CD14-positive monocyte (primary cell): ENCODE measurements around the gene HES7. TPM values are rescaled to one million over a fixed set of nuclear protein-coding genes. Genes with fewer than 3 reads are reported as not detected.
"Not testable (repeated sequence)": the region's sequence is repeated elsewhere in the genome, so short reads cannot be mapped to it uniquely, and the experiment has no call there.

Source experiments
- DNase-seq, 3 donors: peaks; one replicate each; pipeline ENCODE4 v3.0.0-alpha.2; 2011 to 2022
- H2AFZ ChIP-seq: 2 replicates; pipeline ENCODE4 v1.6.0; 2012; ENCODE audit warnings: mild to moderate bottlenecking, low read depth, low read length, inconsistent platforms; ENCODE audit not compliant: insufficient read depth, poor library complexity, severe bottlenecking
- H3K27ac ChIP-seq, 2 donors: 1 replicate in 1 of 2; 2 replicates in 1 of 2; pipeline ENCODE4 v1.5.1; 2012 to 2013; ENCODE audit warnings: low read length in 2 of 2, control low read depth in 1 of 2, inconsistent platforms in 1 of 2, low read depth in 1 of 2, mild to moderate bottlenecking in 1 of 2
- H3K27me3 ChIP-seq, 2 donors: one replicate each; pipeline versions ENCODE4 v1.6.0 to v1.6.1; 2011 to 2013; ENCODE audit warnings: low read length in 2 of 2; ENCODE audit not compliant: control insufficient read depth in 2 of 2, insufficient read depth in 2 of 2
- H3K36me3 ChIP-seq, 2 donors: replicated peaks in 1 of 2; 1 replicate in 1 of 2; 2 replicates in 1 of 2; pipeline versions ENCODE4 v1.5.1 to v1.6.1; 2012 to 2013; ENCODE audit warnings: low read length in 2 of 2, control low read depth in 1 of 2, inconsistent platforms in 1 of 2, mild to moderate bottlenecking in 1 of 2; ENCODE audit not compliant: insufficient read depth in 2 of 2, control insufficient read depth in 1 of 2
- H3K4me1 ChIP-seq, 2 donors: 1 replicate in 1 of 2; 2 replicates in 1 of 2; pipeline versions ENCODE4 v1.5.1 to v1.6.1; 2012 to 2013; ENCODE audit warnings: low read length in 2 of 2, control low read depth in 1 of 2, inconsistent platforms in 1 of 2, mild to moderate bottlenecking in 1 of 2, moderate library complexity in 1 of 2; ENCODE audit not compliant: insufficient read depth in 2 of 2, control insufficient read depth in 1 of 2
- H3K4me2 ChIP-seq: replicated peaks from 2 replicates; pipeline ENCODE3; 2012; ENCODE audit warnings: low read length, moderate library complexity, mild to moderate bottlenecking; ENCODE audit not compliant: poor library complexity, severe bottlenecking; ENCODE audit errors: extremely low read depth
- H3K4me3 ChIP-seq, 3 experiments: fragments of 200-600 bp in 1 of 3; sonication (generic) in 1 of 3; replicated peaks in 1 of 3; 1 replicate in 2 of 3; 2 replicates in 1 of 3; pipeline ENCODE4 v1.5.1; 2011 to 2013; ENCODE audit warnings: low read length in 3 of 3, mild to moderate bottlenecking in 3 of 3, control low read depth in 2 of 3, low read depth in 2 of 3, inconsistent platforms in 1 of 3, moderate library complexity in 1 of 3
- H3K79me2 ChIP-seq: 2 replicates; pipeline ENCODE4 v1.6.0; 2012; ENCODE audit warnings: mild to moderate bottlenecking, control low read depth, inconsistent platforms, low read length, moderate library complexity; ENCODE audit not compliant: insufficient read depth
- H3K9ac ChIP-seq: 2 replicates; pipeline ENCODE4 v1.6.0; 2017; ENCODE audit warnings: low read length, mild to moderate bottlenecking; ENCODE audit not compliant: insufficient read depth, poor library complexity, severe bottlenecking
- H3K9me3 ChIP-seq, 2 donors: replicated peaks in 1 of 2; 1 replicate in 1 of 2; 2 replicates in 1 of 2; pipeline versions ENCODE4 v1.5.1 to v1.6.1; 2012 to 2013; ENCODE audit warnings: low read length in 2 of 2, control low read depth in 1 of 2; ENCODE audit not compliant: control insufficient read depth in 1 of 2, insufficient read depth in 1 of 2
- H4K20me1 ChIP-seq: 2 replicates; pipeline ENCODE4 v1.6.0; 2012; ENCODE audit warnings: mild to moderate bottlenecking, low read length, control low read depth, moderate library complexity; ENCODE audit not compliant: insufficient read depth
- H3K27ac Mint-ChIP-seq, 7 donors: one replicate each; pipeline ENCODE4 v1.8.0; 2020; ENCODE audit warnings: mild to moderate bottlenecking in 7 of 7, mixed read lengths in 7 of 7, moderate library complexity in 6 of 7, inconsistent platforms in 2 of 7
- H3K27me3 Mint-ChIP-seq, 3 donors: one replicate each; pipeline ENCODE4 v1.8.0; 2021 to 2022; ENCODE audit warnings: low read depth in 3 of 3, mild to moderate bottlenecking in 3 of 3, mixed read lengths in 3 of 3, moderate library complexity in 3 of 3, inconsistent platforms in 1 of 3
- H3K36me3 Mint-ChIP-seq, 2 donors: one replicate each; pipeline ENCODE4 v1.8.0; 2020; ENCODE audit warnings: mixed read lengths in 2 of 2, inconsistent platforms in 1 of 2, mild to moderate bottlenecking in 1 of 2
- H3K4me1 Mint-ChIP-seq: one replicate; pipeline ENCODE4 v1.8.0; 2020; ENCODE audit warnings: mild to moderate bottlenecking, mixed read lengths
- H3K4me3 Mint-ChIP-seq, 2 donors: one replicate each; pipeline ENCODE4 v1.8.0; 2020; ENCODE audit warnings: mild to moderate bottlenecking in 2 of 2, mixed read lengths in 2 of 2, moderate library complexity in 1 of 2
- H3K9me3 Mint-ChIP-seq, 7 donors: one replicate each; pipeline ENCODE4 v1.8.0; 2020 to 2022; ENCODE audit warnings: mixed read lengths in 7 of 7, mild to moderate bottlenecking in 6 of 7, moderate library complexity in 6 of 7, inconsistent platforms in 2 of 7
- CTCF ChIP-seq: fragments of 200-600 bp; IDR thresholded peaks from one replicate; pipeline ENCODE4 v1.8.0; 2022; ENCODE audit warnings: antibody characterized with exemption, mild to moderate bottlenecking
- WGBS: methylation state at CpG from one replicate; pipeline ENCODE4 v1.1.5; 2013; ENCODE audit warnings: missing lambda C conversion rate; ENCODE audit not compliant: insufficient coverage; 5-methylcytosine and 5-hydroxymethylcytosine counted together
- intact Hi-C, 2 donors: fragments of 100-400 bp; cut with micrococcal nuclease; formaldehyde crosslinking; loops; one replicate each; pipeline versions ENCODE4 v1.15.0 to v1.15.1; 2023
- polyA minus RNA-seq: library from RNA; depleted of rRNA, polyadenylated mRNA; stranded (reverse); fragments of >200 nt; gene quantifications from 2 replicates; pipeline ENCODE4 v1.2.3, GENCODE V29; 2012
- polyA plus RNA-seq, 3 donors: library from polyadenylated mRNA; depleted of rRNA in 1 of 3; unstranded in 2 of 3; stranded (reverse) in 1 of 3; fragments of 300-500 nt in 2 of 3; fragments of >200 nt in 1 of 3; fragmentation: Illumina TruSeq in 2 of 3; gene quantifications; 1 replicate in 2 of 3; 2 replicates in 1 of 3; pipeline ENCODE4 v1.2.3, GENCODE V29; 2012 to 2021
- total RNA-seq, 12 experiments: library from RNA in 1 of 12; stranded (reverse) in 1 of 12; fragments of 120-200 nt in 1 of 12; gene quantifications; one replicate each; pipeline ENCODE4 v1.2.4 and lab custom pipeline; 2013 to 2026; ENCODE audit warnings: mixed read lengths in 6 of 12, inconsistent platforms in 1 of 12

The HES7 gene
- total RNA-seq (2013), result not detected
- polyA plus RNA-seq (not detected), polyA minus RNA-seq (not detected in 2 replicates), total RNA-seq (lab: John Stamatoyannopoulos, UW) (0 to 0.15 (median 0.05) reads per million in 11 experiments)

DNA sequence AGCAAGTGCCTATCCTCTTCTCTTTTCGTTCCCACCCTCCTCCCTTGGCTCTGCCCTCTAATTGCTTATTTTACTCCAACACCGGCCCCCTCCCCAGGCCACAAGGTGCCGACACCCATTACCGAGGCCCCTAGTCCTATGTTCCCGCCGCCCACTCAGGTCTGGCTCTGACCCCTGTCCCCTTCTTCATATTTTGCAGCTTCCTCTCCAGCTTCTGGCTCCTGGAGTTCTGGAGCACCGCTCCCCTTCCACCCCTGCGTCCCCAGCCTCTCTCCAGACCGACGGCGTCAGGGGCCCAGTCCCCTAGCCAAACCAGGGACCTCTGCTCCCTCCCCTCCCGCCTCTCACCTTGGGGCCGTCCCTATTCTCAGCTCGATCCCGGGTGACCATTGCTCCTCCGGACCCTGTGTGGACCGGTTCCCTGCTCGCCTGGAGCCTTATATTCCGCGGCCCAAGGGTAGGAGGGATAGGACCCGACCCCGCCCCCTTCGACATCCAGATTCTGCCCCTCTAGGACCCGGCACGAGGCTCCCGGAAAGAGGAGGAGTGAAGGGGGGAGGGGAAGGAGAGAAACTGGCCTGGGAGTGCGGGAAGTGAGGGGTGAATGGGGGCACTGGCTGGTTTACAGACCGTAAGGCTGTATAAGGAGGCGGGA, at the start of gene HES7:
Gene HES7, minus strand, starts transcription at position 412 of the 655 bp plus-strand sequence. Its CDS starts 22 bp downstream, at position 390.
- Mint-ChIP-seq H3K36me3 (peaks cover 21 to 33% of the 10 kb centered on the region in 2 donors), H3K27ac (peak within 1 kb of the TSS in 2 of 7 donors; percentile 41 to 43), H3K9me3 (peaks cover 0 to 47% (median 34%) of the 10 kb centered on the region in 7 donors), H3K4me3 (peak within 1 kb of the TSS; percentile 86 to 97), H3K4me1 (peaks cover 73% of the 10 kb centered on the region), H3K27me3 (peaks cover 78 to 90% (median 88%) of the 10 kb centered on the region in 3 donors)
- peak in 1 of 3 donors; percentile 6 for DNase-seq
- Histone ChIP-seq H4K20me1 (peaks cover 25% of the 10 kb centered on the region), H2AFZ (peak within 1 kb of the TSS; percentile 51), H3K27me3 (peaks cover 52 to 79% of the 10 kb centered on the region in 2 donors), H3K4me1 (peaks cover 70 to 84% of the 10 kb centered on the region in 2 donors), H3K36me3 (no peaks in the 10 kb centered on the region), H3K27ac (no peak within 1 kb of the TSS), H3K9ac (peak within 1 kb of the TSS; percentile 33), H3K4me3 (peak within 1 kb of the TSS in 2 of 3 experiments; percentile 6 to 77), H3K4me2 (peak within 1 kb of the TSS; percentile 98), H3K79me2 (no peaks in the 10 kb centered on the region), H3K9me3 (peaks cover 0 to 21% of the 10 kb centered on the region in 2 donors)
- WGBS, result under 1% methylated on average over 21 of the region's 29 CpGs
- intact Hi-C loops, result loop anchor here (5.0 kb wide), 2 partner anchors 33 to 63 kb away; no protein-coding TSS in a partner anchor
- no peak for TF ChIP-seq CTCF

- DNase-seq, result peak; percentile 92 to 95 (median 93)
- Histone ChIP-seq H3K4me1 (peaks cover 31 to 48% of the 10 kb centered on the region in 2 donors), H2AFZ (peak overlapping the region; percentile 58), H3K4me3 (peak overlapping the region; percentile 18 to 70 (median 39)), H4K20me1 (no peaks in the 10 kb centered on the region), H3K36me3 (no peaks in the 10 kb centered on the region), H3K79me2 (peaks cover 19% of the 10 kb centered on the region), H3K9me3 (no peaks in the 10 kb centered on the region), H3K27me3 (no peaks in the 10 kb centered on the region), H3K9ac (peak overlapping the region; percentile 81), H3K4me2 (peak overlapping the region; percentile 75), H3K27ac (peak overlapping the region; percentile 65 to 98)
- WGBS, result under 1% methylated on average over 21 of the region's 23 CpGs
- Mint-ChIP-seq H3K4me1 (peaks cover 41% of the 10 kb centered on the region), H3K27ac (peak overlapping the region; percentile 98 to 100 (median 99)), H3K9me3 (no peaks in the 10 kb centered on the region), H3K27me3 (no peaks in the 10 kb centered on the region), H3K36me3 (no peaks in the 10 kb centered on the region), H3K4me3 (peak overlapping the region; percentile 41 to 86)
- no peak for TF ChIP-seq CTCF
- intact Hi-C loops, result loop anchor here in 1 of 2 donors (5.0 kb wide), 1 partner anchor 36 kb away; no protein-coding TSS in a partner anchor
Measured at GRCh38 chr17:8173056-8173870, 49.4 kb upstream of the HES7 start.

- 100% methylated on average over 1 of the region's 19 CpGs for WGBS
- intact Hi-C loops, result loop anchor here in 1 of 2 donors (5.0 kb wide), 1 partner anchor 33 kb away; no protein-coding TSS in a partner anchor
Measured at GRCh38 chr17:8170186-8170585, 46.3 kb upstream of the HES7 start.

More at GRCh38 chr17:8170186-8170585, 46.3 kb upstream of the HES7 start:
- H3K27me3 ChIP-seq, H3K36me3 ChIP-seq, H2AFZ ChIP-seq, H3K4me3 ChIP-seq, H3K27me3 Mint-ChIP-seq, H3K4me2 ChIP-seq, H3K27ac Mint-ChIP-seq, H3K4me3 Mint-ChIP-seq, DNase-seq, H3K9ac ChIP-seq, H3K9me3 Mint-ChIP-seq, H3K36me3 Mint-ChIP-seq, H3K9me3 ChIP-seq, H4K20me1 ChIP-seq, H3K27ac ChIP-seq: not testable (repeated sequence)
- Histone ChIP-seq H3K79me2 (peaks cover 10% of the 10 kb centered on the region), H3K4me1 (peaks cover 15 to 30% of the 10 kb centered on the region in 2 donors)
- peaks cover 24% of the 10 kb centered on the region for H3K4me1 Mint-ChIP-seq
